WERI-Rb-1 (cell line): Measurements from ENCODE around the gene SLC26A8.

Source experiments
- DNase-seq: peaks from one replicate; pipeline ENCODE4 v3.0.0-alpha.2; 2020
- H3K27ac ChIP-seq: fragments of 250-450 bp; sonication (Bioruptor Pico); 2 replicates; pipeline ENCODE4 v1.5.1; 2020; ENCODE audit warnings: mild to moderate bottlenecking, moderate library complexity
- H3K27me3 ChIP-seq: fragments of 250-450 bp; sonication (Bioruptor Pico); 2 replicates; pipeline ENCODE4 v1.5.1; 2021; ENCODE audit warnings: mild to moderate bottlenecking, low read depth, moderate library complexity; ENCODE audit not compliant: insufficient read depth, severe bottlenecking
- H3K36me3 ChIP-seq: fragments of 250-450 bp; sonication (Bioruptor Pico); 2 replicates; pipeline ENCODE4 v1.5.1; 2020; ENCODE audit warnings: mild to moderate bottlenecking, moderate library complexity
- H3K4me3 ChIP-seq: 2 replicates; pipeline ENCODE4 v1.5.1; 2011; ENCODE audit warnings: low read depth, mild to moderate bottlenecking, control low read depth, low read length
- H3K9me3 ChIP-seq: fragments of 250-450 bp; sonication (Bioruptor Pico); 2 replicates; pipeline ENCODE4 v1.5.1; 2021; ENCODE audit warnings: mild to moderate bottlenecking, moderate library complexity; ENCODE audit not compliant: severe bottlenecking
- TF ChIP-seq, protein P1 (sequence below): IDR thresholded peaks from 2 replicates; pipeline ENCODE4 v1.5.1; 2011; ENCODE audit warnings: low read depth, mild to moderate bottlenecking, control low read depth, inconsistent platforms, low read length

Gene SLC26A8

GRCh38 chr6:35970181-35970580 lies 54.3 kb downstream of the SLC26A8 start:
- H3K36me3 ChIP-seq, result no peaks in the 10 kb centered on the region
- no peak overlapping the region for H3K27ac ChIP-seq
- H3K4me3 ChIP-seq, result no peak overlapping the region
- H3K27me3 ChIP-seq, result no peaks in the 10 kb centered on the region
- DNase-seq, result no peak
- TF ChIP-seq, protein P1, sequence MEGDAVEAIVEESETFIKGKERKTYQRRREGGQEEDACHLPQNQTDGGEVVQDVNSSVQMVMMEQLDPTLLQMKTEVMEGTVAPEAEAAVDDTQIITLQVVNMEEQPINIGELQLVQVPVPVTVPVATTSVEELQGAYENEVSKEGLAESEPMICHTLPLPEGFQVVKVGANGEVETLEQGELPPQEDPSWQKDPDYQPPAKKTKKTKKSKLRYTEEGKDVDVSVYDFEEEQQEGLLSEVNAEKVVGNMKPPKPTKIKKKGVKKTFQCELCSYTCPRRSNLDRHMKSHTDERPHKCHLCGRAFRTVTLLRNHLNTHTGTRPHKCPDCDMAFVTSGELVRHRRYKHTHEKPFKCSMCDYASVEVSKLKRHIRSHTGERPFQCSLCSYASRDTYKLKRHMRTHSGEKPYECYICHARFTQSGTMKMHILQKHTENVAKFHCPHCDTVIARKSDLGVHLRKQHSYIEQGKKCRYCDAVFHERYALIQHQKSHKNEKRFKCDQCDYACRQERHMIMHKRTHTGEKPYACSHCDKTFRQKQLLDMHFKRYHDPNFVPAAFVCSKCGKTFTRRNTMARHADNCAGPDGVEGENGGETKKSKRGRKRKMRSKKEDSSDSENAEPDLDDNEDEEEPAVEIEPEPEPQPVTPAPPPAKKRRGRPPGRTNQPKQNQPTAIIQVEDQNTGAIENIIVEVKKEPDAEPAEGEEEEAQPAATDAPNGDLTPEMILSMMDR, result no peak
- H3K9me3 ChIP-seq, result no peaks in the 10 kb centered on the region

DNA sequence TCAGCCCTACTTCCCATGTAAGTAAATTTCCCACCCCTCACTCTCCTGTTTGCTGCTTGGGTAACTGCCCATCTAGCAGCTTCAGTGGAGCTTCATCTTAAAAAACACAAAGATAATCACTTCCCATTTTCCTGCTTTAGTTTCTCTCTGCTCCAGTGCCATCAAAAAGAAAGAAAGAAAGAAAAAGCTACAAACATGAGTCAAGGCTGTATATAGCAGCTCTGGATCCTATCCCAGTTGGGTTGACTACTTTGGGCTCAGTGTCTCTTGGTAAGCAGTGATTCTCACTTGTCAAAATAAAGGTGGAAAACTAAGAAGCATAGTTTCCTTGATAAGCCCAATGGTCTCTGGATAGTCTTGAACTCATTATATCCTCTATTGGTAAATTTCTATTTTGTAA lies 54.8 kb downstream of the SLC26A8 start:
- no peak for DNase-seq
- TF ChIP-seq, protein P1, result no peak
- Histone ChIP-seq H3K4me3 (no peak overlapping the region), H3K27me3 (no peaks in the 10 kb centered on the region), H3K36me3 (no peaks in the 10 kb centered on the region), H3K27ac (no peak overlapping the region), H3K9me3 (no peaks in the 10 kb centered on the region)

DNA sequence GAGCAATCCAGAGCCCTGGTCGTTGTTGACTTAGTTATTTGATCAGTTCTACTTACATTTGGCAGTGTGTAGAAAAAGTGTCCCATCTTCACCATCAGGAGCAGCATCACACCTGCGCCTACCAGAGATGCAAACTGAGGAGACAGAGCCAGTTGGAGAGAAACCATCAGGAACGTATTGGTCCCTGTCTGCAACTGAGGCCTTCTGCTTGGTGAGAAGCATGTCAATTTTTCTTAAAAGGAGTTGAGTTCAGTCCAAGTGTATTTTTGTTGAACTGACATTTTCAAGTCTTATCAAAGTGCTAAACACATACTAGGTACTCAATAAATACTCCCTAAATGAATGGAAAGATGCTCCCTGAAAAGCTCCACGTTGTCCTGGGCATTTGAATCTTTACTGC lies 55.6 kb downstream of the SLC26A8 start:
- no peak for DNase-seq
- TF ChIP-seq, protein P1, result no peak
- H3K4me3 ChIP-seq, result no peak overlapping the region
- H3K27ac ChIP-seq, result no peak overlapping the region
- H3K27me3 ChIP-seq, result no peaks in the 10 kb centered on the region
- H3K9me3 ChIP-seq, result no peaks in the 10 kb centered on the region
- no peaks in the 10 kb centered on the region for H3K36me3 ChIP-seq

DNA sequence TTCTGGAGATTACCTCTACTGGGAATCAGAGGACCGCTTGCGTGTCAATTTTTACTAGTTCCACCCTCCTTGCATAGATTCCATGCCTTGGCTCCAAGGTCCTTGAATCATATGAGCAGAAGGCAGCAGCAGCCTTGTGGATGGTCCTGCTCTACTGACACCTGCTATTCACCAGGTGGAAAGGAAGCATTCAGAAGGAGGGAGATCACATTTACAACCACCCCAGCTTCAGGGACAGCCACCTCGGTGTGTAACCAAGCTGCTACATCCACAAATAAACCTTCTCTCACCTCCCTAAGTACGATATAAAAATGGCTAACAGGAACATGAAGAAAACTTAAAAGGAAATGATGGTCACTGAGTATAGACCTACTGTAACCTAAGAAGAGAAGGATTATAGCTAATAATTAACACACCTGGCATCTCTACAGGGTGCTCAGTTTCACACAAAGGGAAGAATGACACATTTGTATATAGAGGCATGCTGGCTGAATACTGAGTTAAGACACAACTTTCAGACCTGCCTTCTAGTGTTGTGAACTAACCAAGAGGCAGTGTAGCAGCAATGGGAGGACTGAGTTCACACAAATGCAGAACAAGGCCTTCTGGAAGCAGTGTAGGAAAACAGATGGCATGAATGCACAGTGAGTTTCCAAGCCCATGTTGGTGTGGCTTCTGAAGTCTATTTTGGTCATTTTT lies 57.2 kb downstream of the SLC26A8 start:
- TF ChIP-seq, protein P1, result no peak
- Histone ChIP-seq H3K27me3 (no peaks in the 10 kb centered on the region), H3K36me3 (no peaks in the 10 kb centered on the region), H3K27ac (no peak overlapping the region), H3K9me3 (no peaks in the 10 kb centered on the region), H3K4me3 (no peak overlapping the region)
- no peak for DNase-seq

- Histone ChIP-seq H3K4me3 (no peak overlapping the region), H3K27me3 (no peaks in the 10 kb centered on the region), H3K27ac (no peak overlapping the region), H3K36me3 (no peaks in the 10 kb centered on the region), H3K9me3 (no peaks in the 10 kb centered on the region)
- no peak for DNase-seq
- TF ChIP-seq, protein P1, result no peak
Measured at GRCh38 chr6:35962779-35963560, 61.5 kb downstream of the SLC26A8 start.

DNA sequence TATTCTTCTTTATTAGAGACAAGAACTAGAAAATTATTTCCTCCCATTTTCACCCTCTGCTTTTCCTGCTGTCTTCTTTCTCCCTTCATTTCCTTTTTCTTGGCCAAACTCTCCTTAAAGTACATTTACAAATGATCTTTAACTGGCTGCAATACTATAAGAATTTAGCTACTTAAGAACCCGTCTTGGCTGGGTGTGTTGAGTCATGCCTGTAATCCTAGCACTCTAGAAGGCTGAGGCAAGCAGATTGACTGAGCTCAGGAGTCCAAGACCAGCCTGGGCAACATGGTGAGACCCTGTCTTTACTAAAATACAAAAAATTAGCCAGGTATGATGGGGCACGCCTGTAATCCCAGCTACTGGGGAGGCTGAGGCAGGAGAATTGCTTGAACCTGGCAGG lies 64.3 kb downstream of the SLC26A8 start:
- no peaks in the 10 kb centered on the region for H3K36me3 ChIP-seq
- H3K27ac ChIP-seq, result no peak overlapping the region
- H3K9me3 ChIP-seq, result no peaks in the 10 kb centered on the region
- no peak for DNase-seq
- no peak overlapping the region for H3K4me3 ChIP-seq
- TF ChIP-seq, protein P1, result no peak
- no peaks in the 10 kb centered on the region for H3K27me3 ChIP-seq
